ENCODE measurements around the gene FOXB1.
A peak's percentile ranks its signal among the peaks of the same experiment; 100 is the strongest.

FOXB1 gene

GRCh38 chr15:60003243-60004008 is 685 bp upstream of the FOXB1 start:
- H3K4me3 ChIP-seq (ENCODE audit: low read depth, low read length): no peak overlapping the region
- DNase-seq (ENCODE audit: low read depth): no peak
- TF ChIP-seq CTCF (IDR thresholded peaks at IDR 0.05; ENCODE audit: low read depth, low read length, missing control alignments): no peak

DNA sequence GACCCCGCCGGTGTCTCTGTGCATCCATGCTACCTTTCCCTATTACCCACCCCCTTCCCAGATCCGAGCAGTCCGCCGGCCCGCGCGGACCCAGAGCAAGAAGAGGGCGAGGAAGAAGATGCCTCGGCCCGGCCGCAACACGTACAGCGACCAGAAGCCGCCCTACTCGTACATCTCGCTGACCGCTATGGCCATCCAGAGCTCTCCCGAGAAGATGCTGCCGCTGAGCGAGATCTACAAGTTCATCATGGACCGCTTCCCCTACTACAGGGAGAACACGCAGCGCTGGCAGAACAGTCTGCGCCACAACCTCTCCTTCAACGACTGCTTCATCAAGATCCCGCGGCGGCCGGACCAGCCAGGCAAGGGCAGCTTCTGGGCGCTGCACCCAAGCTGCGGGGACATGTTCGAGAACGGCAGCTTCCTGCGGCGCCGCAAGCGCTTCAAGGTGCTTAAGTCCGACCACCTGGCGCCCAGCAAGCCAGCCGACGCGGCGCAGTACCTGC is 788 bp downstream of the FOXB1 start:
- no peak for DNase-seq (ENCODE audit: low read depth)
- H3K4me3 ChIP-seq (ENCODE audit: low read depth, low read length): no peak overlapping the region
- TF ChIP-seq CTCF (IDR thresholded peaks at IDR 0.05; ENCODE audit: low read depth, low read length, missing control alignments): no peak

- H3K4me3 ChIP-seq (ENCODE audit: low read depth, low read length): peak overlapping the region; percentile 71
- DNase-seq (ENCODE audit: low read depth): no peak
Measured at GRCh38 chr15:60005352-60006202, 1.5 kb downstream of the FOXB1 start.

GRCh38 chr15:60006203-60006862 is 2.2 kb downstream of the FOXB1 start:
- H3K4me3 ChIP-seq (ENCODE audit: low read depth, low read length): peak overlapping the region; percentile 71
- peak; percentile 12 for DNase-seq (ENCODE audit: low read depth)
- no peak for TF ChIP-seq CTCF (IDR thresholded peaks at IDR 0.05; ENCODE audit: low read depth, low read length, missing control alignments)

More at GRCh38 chr15:60005352-60006202, 1.5 kb downstream of the FOXB1 start:
- TF ChIP-seq CTCF (IDR thresholded peaks at IDR 0.05; ENCODE audit: low read depth, low read length, missing control alignments): no peak

DNA sequence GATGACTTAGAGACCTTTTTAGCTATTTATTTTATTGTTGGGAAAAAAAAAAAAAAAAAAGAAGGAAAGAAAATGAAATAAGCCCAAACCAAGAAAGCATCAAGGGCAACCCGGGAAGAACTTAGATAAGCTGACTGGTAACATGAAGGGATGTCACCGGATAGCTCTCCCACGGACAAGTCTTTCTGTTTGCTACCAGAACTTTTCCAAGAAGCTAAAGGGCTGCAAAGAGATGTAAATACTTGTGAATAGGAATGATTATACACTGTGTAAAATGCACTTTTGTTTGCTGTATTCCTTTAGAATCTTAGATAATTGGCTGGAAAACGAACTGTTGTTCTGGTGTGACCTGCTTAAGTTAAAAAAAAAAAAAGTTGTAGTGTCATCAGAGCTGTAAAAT is 2.8 kb downstream of the FOXB1 start:
- H3K4me3 ChIP-seq (ENCODE audit: low read depth, low read length): peak overlapping the region; percentile 71
- TF ChIP-seq CTCF (IDR thresholded peaks at IDR 0.05; ENCODE audit: low read depth, low read length, missing control alignments): no peak
- DNase-seq (ENCODE audit: low read depth): no peak

DNA sequence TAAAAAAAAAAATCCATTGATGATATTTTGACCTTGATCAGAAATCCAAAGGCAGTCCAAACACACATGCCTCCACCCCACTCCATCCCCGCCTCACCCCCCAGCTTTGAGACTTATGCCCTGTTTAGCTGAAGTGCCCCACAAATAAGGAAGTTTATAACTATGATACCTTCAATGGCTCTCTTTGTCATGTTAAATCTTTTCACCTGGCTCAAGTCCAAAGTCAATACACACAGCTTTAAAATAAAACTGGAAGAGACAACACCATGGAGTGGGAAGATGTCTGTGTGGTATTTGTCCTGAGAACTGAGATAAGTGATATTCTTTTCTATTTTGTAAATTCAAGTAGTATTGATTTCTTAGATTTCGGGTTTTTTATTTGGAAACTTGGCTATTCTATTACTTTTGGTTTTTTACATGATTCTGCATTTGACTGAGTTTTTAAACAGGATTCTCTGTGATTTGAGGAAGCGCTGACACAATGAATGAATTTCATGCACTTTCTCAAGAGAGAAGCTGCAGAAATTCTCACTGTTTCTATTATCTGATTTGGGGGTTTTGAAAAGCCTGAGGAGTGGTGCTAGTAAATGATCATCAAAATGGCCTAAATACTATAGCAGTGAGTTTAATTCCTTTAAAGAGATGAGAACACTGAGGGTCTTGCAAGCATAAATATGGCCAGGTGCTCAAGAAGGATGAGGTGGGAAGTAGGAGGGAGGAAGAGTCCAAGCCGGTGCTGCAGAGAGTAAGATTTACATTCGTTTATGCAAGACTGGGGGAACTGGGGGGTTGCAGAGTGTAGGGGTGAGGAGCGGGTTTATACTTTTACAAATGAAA is 5.2 kb downstream of the FOXB1 start:
- DNase-seq (ENCODE audit: low read depth): no peak
- H3K4me3 ChIP-seq (ENCODE audit: low read depth, low read length): no peak overlapping the region
- TF ChIP-seq CTCF (IDR thresholded peaks at IDR 0.05; ENCODE audit: low read depth, low read length, missing control alignments): no peak
